ENCODE data around the gene SMCO2.

The SMCO2 gene

DNA sequence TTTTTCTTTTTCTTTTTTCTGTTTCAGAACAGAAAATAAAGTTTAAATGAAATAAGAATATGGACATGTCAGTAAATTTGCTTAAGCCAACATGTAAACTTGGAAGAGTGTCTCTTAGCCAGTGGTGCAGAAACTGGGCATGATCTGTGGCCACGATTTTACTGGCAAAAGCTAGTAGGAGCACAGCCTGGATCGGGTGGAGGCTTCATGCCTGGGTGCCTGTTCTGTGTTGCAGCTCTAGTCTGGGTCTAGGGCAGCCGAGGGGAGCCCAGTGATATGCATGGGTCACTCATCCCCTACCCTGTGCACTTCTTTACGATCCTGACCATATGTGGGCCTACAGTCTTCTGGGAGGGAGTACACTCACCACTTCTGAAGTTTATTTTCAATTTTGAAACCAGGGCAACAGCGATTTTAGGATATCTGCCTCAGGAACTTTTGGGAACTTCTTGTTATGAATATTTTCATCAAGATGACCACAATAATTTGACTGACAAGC is 45.6 kb upstream of the SMCO2 start:
- H3K27ac ChIP-seq (ENCODE audit: low read depth, low read length): no peak overlapping the region
- H3K36me3 ChIP-seq (ENCODE audit: control insufficient read depth, low read length): no peaks in the 10 kb centered on the region
- no peaks in the 10 kb centered on the region for H3K9me3 ChIP-seq (ENCODE audit: control insufficient read depth, insufficient read depth, low read length)
- no peaks in the 10 kb centered on the region for H3F3A ChIP-seq (ENCODE audit: control insufficient read depth, insufficient read depth)
- no peaks in the 10 kb centered on the region for H3K4me1 ChIP-seq (ENCODE audit: control insufficient read depth, low read length)
- H3K4me2 ChIP-seq (ENCODE audit: low read length): no peak overlapping the region
- no peak overlapping the region for H3K4me3 ChIP-seq (ENCODE audit: low read length)
- TF ChIP-seq EZH2phosphoT487 (IDR thresholded peaks at IDR 0.05; ENCODE audit: borderline replicate concordance, low read length) (no peak), CTCF (IDR thresholded peaks at IDR 0.05; ENCODE audit: low read depth, low read length, poor library complexity, severe bottlenecking) (no peak)
- H3K27me3 ChIP-seq (ENCODE audit: control insufficient read depth, low read length): no peaks in the 10 kb centered on the region
- no peaks in the 10 kb centered on the region for H3K9me2 ChIP-seq (replicated peaks; ENCODE audit: control insufficient read depth, low read length)
- no peaks in the 10 kb centered on the region for H3K79me2 ChIP-seq (ENCODE audit: control insufficient read depth, low read length)
- no peaks in the 10 kb centered on the region for H4K20me1 ChIP-seq (ENCODE audit: control insufficient read depth, insufficient read depth, low read depth, low read length)

GRCh38 chr12:27412047-27412446 is 34.5 kb upstream of the SMCO2 start:
- Histone ChIP-seq H3K4me3 (ENCODE audit: low read length) (no peak overlapping the region), H3K9me3 (ENCODE audit: control insufficient read depth, insufficient read depth, low read length) (no peaks in the 10 kb centered on the region), H3K9me2 (replicated peaks; ENCODE audit: control insufficient read depth, low read length) (no peaks in the 10 kb centered on the region), H3K27ac (ENCODE audit: low read depth, low read length) (no peak overlapping the region), H3K4me1 (ENCODE audit: control insufficient read depth, low read length) (no peaks in the 10 kb centered on the region), H4K20me1 (ENCODE audit: control insufficient read depth, insufficient read depth, low read depth, low read length) (no peaks in the 10 kb centered on the region), H3K27me3 (ENCODE audit: control insufficient read depth, low read length) (no peaks in the 10 kb centered on the region), H3F3A (ENCODE audit: control insufficient read depth, insufficient read depth) (no peaks in the 10 kb centered on the region), H3K4me2 (ENCODE audit: low read length) (no peak overlapping the region), H3K79me2 (ENCODE audit: control insufficient read depth, low read length) (no peaks in the 10 kb centered on the region), H3K36me3 (ENCODE audit: control insufficient read depth, low read length) (no peaks in the 10 kb centered on the region)
- TF ChIP-seq EZH2phosphoT487 (IDR thresholded peaks at IDR 0.05; ENCODE audit: borderline replicate concordance, low read length): no peak
- TF ChIP-seq CTCF (IDR thresholded peaks at IDR 0.05; ENCODE audit: low read depth, low read length, poor library complexity, severe bottlenecking): no peak

DNA sequence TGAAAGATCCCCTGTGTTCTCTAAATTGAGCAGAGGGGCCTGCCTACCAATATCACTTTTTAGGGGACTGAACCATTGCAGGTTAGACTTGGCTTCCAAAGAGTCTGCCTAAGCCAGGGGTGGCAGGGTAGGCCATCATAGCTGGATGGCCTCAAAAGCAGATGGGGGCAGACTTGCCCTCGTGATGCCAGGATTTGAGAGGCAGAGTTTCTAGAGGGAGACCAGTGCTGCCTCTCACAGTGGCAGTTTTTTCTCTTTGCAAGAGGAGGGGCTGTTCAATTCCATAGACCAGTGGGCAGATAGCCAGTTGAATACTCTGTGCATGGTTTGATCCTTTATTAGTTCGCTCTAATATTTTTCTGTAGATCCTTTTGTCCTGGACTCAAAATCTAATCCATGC is 23.8 kb upstream of the SMCO2 start:
- Histone ChIP-seq H3K9me3 (ENCODE audit: control insufficient read depth, insufficient read depth, low read length) (no peaks in the 10 kb centered on the region), H4K20me1 (ENCODE audit: control insufficient read depth, insufficient read depth, low read depth, low read length) (no peaks in the 10 kb centered on the region), H3K4me2 (ENCODE audit: low read length) (no peak overlapping the region), H3F3A (ENCODE audit: control insufficient read depth, insufficient read depth) (no peaks in the 10 kb centered on the region), H3K4me1 (ENCODE audit: control insufficient read depth, low read length) (peaks cover 4% of the 10 kb centered on the region), H3K27me3 (ENCODE audit: control insufficient read depth, low read length) (no peaks in the 10 kb centered on the region), H3K4me3 (ENCODE audit: low read length) (no peak overlapping the region), H3K27ac (ENCODE audit: low read depth, low read length) (no peak overlapping the region), H3K9me2 (replicated peaks; ENCODE audit: control insufficient read depth, low read length) (no peaks in the 10 kb centered on the region), H3K79me2 (ENCODE audit: control insufficient read depth, low read length) (no peaks in the 10 kb centered on the region), H3K36me3 (ENCODE audit: control insufficient read depth, low read length) (no peaks in the 10 kb centered on the region)
- no peak for TF ChIP-seq CTCF (IDR thresholded peaks at IDR 0.05; ENCODE audit: low read depth, low read length, poor library complexity, severe bottlenecking)
- no peak for TF ChIP-seq EZH2phosphoT487 (IDR thresholded peaks at IDR 0.05; ENCODE audit: borderline replicate concordance, low read length)
